Measurements from ENCODE around the gene CYP2B6.
"Not testable (repeated sequence)": the region's sequence is repeated elsewhere in the genome, so short reads cannot be mapped to it uniquely, and the experiment has no call there.

CYP2B6 gene

GRCh38 chr19:40960062-40960685 is 30.9 kb upstream of the CYP2B6 start:
- H3K27me3 ChIP-seq (ENCODE audit: control insufficient read depth in 1 of 2, insufficient read depth in 1 of 2, low read length in 2 of 2): peaks cover 0 to 28% of the 10 kb centered on the region in 2 experiments
- no peak overlapping the region for H3K4ac ChIP-seq (ENCODE audit: low read depth in 1 of 2, low read length in 2 of 2)
- no peak overlapping the region for H4K8ac ChIP-seq (ENCODE audit: low read length)
- H3K4me3 ChIP-seq (ENCODE audit: insufficient read depth in 1 of 2, low read depth in 1 of 2, low read length in 2 of 2): no peak overlapping the region
- DNase-seq: no peak
- no peak overlapping the region for H3K27ac ChIP-seq (ENCODE audit: low read length, poor library complexity, severe bottlenecking)
- peaks cover 8% of the 10 kb centered on the region for H3K9me3 ChIP-seq (ENCODE audit: control insufficient read depth, low read length)
- H2BK15ac ChIP-seq (ENCODE audit: low read depth, poor library complexity, severe bottlenecking): no peak overlapping the region
- H2AFZ ChIP-seq (ENCODE audit: low read depth, low read length): no peak overlapping the region
- H4K91ac ChIP-seq (ENCODE audit: low read length): no peak overlapping the region
- H3K9ac ChIP-seq (ENCODE audit: low read length): no peak overlapping the region
- H3K18ac ChIP-seq (ENCODE audit: low read depth in 1 of 2, low read length in 2 of 2): no peak overlapping the region
- no peak overlapping the region for H2BK120ac ChIP-seq (ENCODE audit: low read depth, low read length)
- no CpG with 5 or more reads among the region's 1 CpG for WGBS
- no peak overlapping the region for H3K14ac ChIP-seq (ENCODE audit: low read length in 2 of 2)
- no peak overlapping the region for H3K23ac ChIP-seq (ENCODE audit: low read length in 2 of 2)
- no peaks in the 10 kb centered on the region for H3K36me3 ChIP-seq (ENCODE audit: control insufficient read depth in 1 of 2, insufficient read depth in 2 of 2, low read depth in 1 of 2, low read length in 2 of 2)
- H2AK5ac ChIP-seq (ENCODE audit: low read length, severe bottlenecking): no peak overlapping the region
- H3K4me1 ChIP-seq (ENCODE audit: control insufficient read depth, insufficient read depth, low read depth, low read length): no peaks in the 10 kb centered on the region
- H2BK5ac ChIP-seq (ENCODE audit: low read depth, low read length, poor library complexity, severe bottlenecking): no peak overlapping the region
- H3K4me2 ChIP-seq (ENCODE audit: low read length, poor library complexity, severe bottlenecking): no peak overlapping the region
- H2BK12ac ChIP-seq (ENCODE audit: low read length in 2 of 2): no peak overlapping the region
- no peaks in the 10 kb centered on the region for H3K79me1 ChIP-seq (replicated peaks; ENCODE audit: low read length, poor library complexity, severe bottlenecking)

DNA sequence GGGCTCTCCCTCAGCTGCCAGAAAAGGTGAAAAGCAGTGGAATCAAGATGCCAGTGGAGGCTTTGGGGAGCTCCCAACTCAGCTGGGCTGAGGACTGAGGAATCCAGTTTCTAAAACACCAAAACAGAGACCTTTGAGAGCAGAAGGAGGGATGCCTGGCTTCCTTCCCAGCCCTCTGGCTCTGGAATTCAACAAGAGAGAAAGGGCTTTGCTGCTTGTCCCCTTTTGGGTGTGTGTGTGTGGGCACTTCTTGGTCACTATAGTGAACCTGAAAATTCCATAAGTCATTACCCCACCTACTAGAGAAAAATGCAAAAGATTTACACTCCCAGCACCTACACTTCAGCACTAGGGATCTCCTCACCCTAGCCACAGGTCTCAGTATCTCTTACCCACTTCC is 30.3 kb upstream of the CYP2B6 start:
- Histone ChIP-seq H3K4me3 (ENCODE audit: insufficient read depth in 1 of 2, low read depth in 1 of 2, low read length in 2 of 2) (no peak overlapping the region), H4K8ac (ENCODE audit: low read length) (no peak overlapping the region), H3K36me3 (ENCODE audit: control insufficient read depth in 1 of 2, insufficient read depth in 2 of 2, low read depth in 1 of 2, low read length in 2 of 2) (no peaks in the 10 kb centered on the region), H4K91ac (ENCODE audit: low read length) (no peak overlapping the region), H3K9me3 (ENCODE audit: control insufficient read depth, low read length) (peaks cover 2% of the 10 kb centered on the region), H2AFZ (ENCODE audit: low read depth, low read length) (no peak overlapping the region), H2AK5ac (ENCODE audit: low read length, severe bottlenecking) (no peak overlapping the region), H2BK15ac (ENCODE audit: low read depth, poor library complexity, severe bottlenecking) (no peak overlapping the region), H3K4me2 (ENCODE audit: low read length, poor library complexity, severe bottlenecking) (no peak overlapping the region), H3K4ac (ENCODE audit: low read depth in 1 of 2, low read length in 2 of 2) (no peak overlapping the region), H2BK120ac (ENCODE audit: low read depth, low read length) (no peak overlapping the region), H3K14ac (ENCODE audit: low read length in 2 of 2) (no peak overlapping the region), H3K4me1 (ENCODE audit: control insufficient read depth, insufficient read depth, low read depth, low read length) (no peaks in the 10 kb centered on the region), H3K23ac (ENCODE audit: low read length in 2 of 2) (no peak overlapping the region), H3K9ac (ENCODE audit: low read length) (no peak overlapping the region), H2BK5ac (ENCODE audit: low read depth, low read length, poor library complexity, severe bottlenecking) (no peak overlapping the region), H3K27me3 (ENCODE audit: control insufficient read depth in 1 of 2, insufficient read depth in 1 of 2, low read length in 2 of 2) (peaks cover 0 to 28% of the 10 kb centered on the region in 2 experiments), H3K79me1 (replicated peaks; ENCODE audit: low read length, poor library complexity, severe bottlenecking) (no peaks in the 10 kb centered on the region), H2BK12ac (ENCODE audit: low read length in 2 of 2) (no peak overlapping the region), H3K27ac (ENCODE audit: low read length, poor library complexity, severe bottlenecking) (no peak overlapping the region), H3K18ac (ENCODE audit: low read depth in 1 of 2, low read length in 2 of 2) (no peak overlapping the region)
- DNase-seq: no peak

DNA sequence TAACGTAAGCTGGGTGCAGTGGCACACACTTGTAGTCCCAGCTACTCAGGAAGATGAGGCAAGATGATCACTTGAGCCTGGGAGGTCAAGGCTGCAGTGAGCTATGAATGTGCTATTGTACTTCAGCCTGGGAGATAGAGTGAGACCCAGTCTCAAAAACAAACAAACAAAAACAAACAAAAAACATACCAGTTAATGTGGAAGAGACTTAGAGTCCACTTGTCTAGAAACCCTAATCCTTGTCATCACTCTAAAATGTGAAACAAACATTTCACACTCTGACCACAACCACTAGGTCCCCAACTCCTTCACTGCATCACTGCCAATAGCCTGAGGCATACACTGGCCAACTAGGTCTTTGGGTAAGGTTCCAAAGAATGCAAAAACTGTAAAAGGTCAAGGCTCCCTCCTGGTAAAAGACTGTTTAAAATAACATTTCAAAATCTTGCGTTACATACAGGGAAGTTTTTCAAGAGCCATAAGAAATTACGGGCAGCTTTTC is 28.6 kb upstream of the CYP2B6 start:
- no peak for DNase-seq
- H2BK12ac ChIP-seq (ENCODE audit: low read length in 2 of 2): no peak overlapping the region
- no peaks in the 10 kb centered on the region for H3K9me3 ChIP-seq (ENCODE audit: control insufficient read depth, low read length)
- H3K18ac ChIP-seq (ENCODE audit: low read depth in 1 of 2, low read length in 2 of 2): no peak overlapping the region
- no peak overlapping the region for H3K4ac ChIP-seq (ENCODE audit: low read depth in 1 of 2, low read length in 2 of 2)
- H3K27me3 ChIP-seq (ENCODE audit: control insufficient read depth in 1 of 2, insufficient read depth in 1 of 2, low read length in 2 of 2): peaks cover 0 to 28% of the 10 kb centered on the region in 2 experiments
- H3K27ac ChIP-seq (ENCODE audit: low read length, poor library complexity, severe bottlenecking): no peak overlapping the region
- H3K4me2 ChIP-seq (ENCODE audit: low read length, poor library complexity, severe bottlenecking): no peak overlapping the region
- no peak overlapping the region for H2BK5ac ChIP-seq (ENCODE audit: low read depth, low read length, poor library complexity, severe bottlenecking)
- no peak overlapping the region for H2AK5ac ChIP-seq (ENCODE audit: low read length, severe bottlenecking)
- no peak overlapping the region for H2AFZ ChIP-seq (ENCODE audit: low read depth, low read length)
- no peak overlapping the region for H2BK120ac ChIP-seq (ENCODE audit: low read depth, low read length)
- H3K79me1 ChIP-seq (replicated peaks; ENCODE audit: low read length, poor library complexity, severe bottlenecking): no peaks in the 10 kb centered on the region
- no peaks in the 10 kb centered on the region for H3K36me3 ChIP-seq (ENCODE audit: control insufficient read depth in 1 of 2, insufficient read depth in 2 of 2, low read depth in 1 of 2, low read length in 2 of 2)
- no peak overlapping the region for H3K14ac ChIP-seq (ENCODE audit: low read length in 2 of 2)
- no peaks in the 10 kb centered on the region for H3K4me1 ChIP-seq (ENCODE audit: control insufficient read depth, insufficient read depth, low read depth, low read length)
- no peak overlapping the region for H3K9ac ChIP-seq (ENCODE audit: low read length)
- H2BK15ac ChIP-seq (ENCODE audit: low read depth, poor library complexity, severe bottlenecking): no peak overlapping the region
- WGBS: 46% methylated on average over 1 of the region's 3 CpGs
- no peak overlapping the region for H3K4me3 ChIP-seq (ENCODE audit: insufficient read depth in 1 of 2, low read depth in 1 of 2, low read length in 2 of 2)
- H3K23ac ChIP-seq (ENCODE audit: low read length in 2 of 2): no peak overlapping the region
- no peak overlapping the region for H4K8ac ChIP-seq (ENCODE audit: low read length)
- no peak overlapping the region for H4K91ac ChIP-seq (ENCODE audit: low read length)

DNA sequence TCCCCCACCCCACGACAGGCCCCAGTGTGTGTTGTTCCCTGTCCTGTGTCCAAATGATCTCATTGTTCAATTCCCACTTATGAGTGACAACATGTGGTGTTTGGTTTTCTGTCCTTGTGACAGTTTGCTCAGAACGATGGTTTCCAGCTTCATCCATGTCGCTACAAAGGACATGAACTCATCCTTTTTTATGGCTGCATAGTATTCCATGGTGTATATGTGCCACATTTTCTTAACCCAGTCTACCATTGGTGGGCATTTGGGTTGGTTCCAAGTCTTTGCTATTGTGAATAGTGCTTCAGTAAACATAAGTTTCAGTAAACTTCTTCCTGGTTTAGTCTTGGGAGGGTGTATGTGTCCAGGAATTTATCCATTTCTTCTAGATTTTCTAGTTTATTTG is 26.7 kb upstream of the CYP2B6 start:
- not testable (repeated sequence) for H2AFZ ChIP-seq (ENCODE audit: low read depth, low read length); H3K4me3 ChIP-seq (ENCODE audit: insufficient read depth in 1 of 2, low read depth in 1 of 2, low read length in 2 of 2); H3K14ac ChIP-seq (ENCODE audit: low read length in 2 of 2); H3K23ac ChIP-seq (ENCODE audit: low read length in 2 of 2); H4K91ac ChIP-seq (ENCODE audit: low read length); H3K9me3 ChIP-seq (ENCODE audit: control insufficient read depth, low read length); H2BK15ac ChIP-seq (ENCODE audit: low read depth, poor library complexity, severe bottlenecking); DNase-seq; H2BK12ac ChIP-seq (ENCODE audit: low read length in 2 of 2); H2AK5ac ChIP-seq (ENCODE audit: low read length, severe bottlenecking); H3K4me1 ChIP-seq (ENCODE audit: control insufficient read depth, insufficient read depth, low read depth, low read length); H3K4ac ChIP-seq (ENCODE audit: low read depth in 1 of 2, low read length in 2 of 2); H3K9ac ChIP-seq (ENCODE audit: low read length); H3K36me3 ChIP-seq (ENCODE audit: control insufficient read depth in 1 of 2, insufficient read depth in 2 of 2, low read depth in 1 of 2, low read length in 2 of 2); H3K4me2 ChIP-seq (ENCODE audit: low read length, poor library complexity, severe bottlenecking); H4K8ac ChIP-seq (ENCODE audit: low read length); H3K27ac ChIP-seq (ENCODE audit: low read length, poor library complexity, severe bottlenecking); H3K79me1 ChIP-seq (replicated peaks; ENCODE audit: low read length, poor library complexity, severe bottlenecking); H3K18ac ChIP-seq (ENCODE audit: low read depth in 1 of 2, low read length in 2 of 2); H2BK5ac ChIP-seq (ENCODE audit: low read depth, low read length, poor library complexity, severe bottlenecking); H2BK120ac ChIP-seq (ENCODE audit: low read depth, low read length)
- peaks cover 0 to 31% of the 10 kb centered on the region in 2 experiments for H3K27me3 ChIP-seq (ENCODE audit: control insufficient read depth in 1 of 2, insufficient read depth in 1 of 2, low read length in 2 of 2)
- 92% methylated on average over 2 of the region's 3 CpGs for WGBS
